ENCODE measurements around the gene SNRPD3.
"Not testable (repeated sequence)": the region's sequence is repeated elsewhere in the genome, so short reads cannot be mapped to it uniquely, and the experiment has no call there.

Gene SNRPD3

GRCh38 chr22:24555165-24556039 is at the start of gene SNRPD3:
Gene SNRPD3, plus strand, starts transcription at chr22:24555999. Its CDS starts 1,676 bp downstream, at chr22:24557675.
- DNase-seq (ENCODE audit: low read depth, low spot score): peak; percentile 99

- DNase-seq (ENCODE audit: low read depth, low spot score): peak; percentile 41
These were observed 48.9 kb upstream of the SNRPD3 start for GRCh38 chr22:24506802-24507438.

- no peak for DNase-seq (ENCODE audit: low read depth, low spot score)
These were observed 48.1 kb upstream of the SNRPD3 start for GRCh38 chr22:24507716-24508115.

- DNase-seq (ENCODE audit: low read depth, low spot score): no peak
These were observed 44.9 kb upstream of the SNRPD3 start for GRCh38 chr22:24510637-24511625.

- no peak for DNase-seq (ENCODE audit: low read depth, low spot score)
These were observed 43.8 kb upstream of the SNRPD3 start for GRCh38 chr22:24512043-24512442.

GRCh38 chr22:24513378-24514240 is 42.2 kb upstream of the SNRPD3 start:
- DNase-seq (ENCODE audit: low read depth, low spot score): no peak

GRCh38 chr22:24514241-24515026 is 41.4 kb upstream of the SNRPD3 start:
- DNase-seq (ENCODE audit: low read depth, low spot score): no peak

GRCh38 chr22:24515027-24515338 is 40.8 kb upstream of the SNRPD3 start:
- DNase-seq (ENCODE audit: low read depth, low spot score): no peak

- DNase-seq (ENCODE audit: low read depth, low spot score): peak; percentile 95
These were observed 39.5 kb upstream of the SNRPD3 start for GRCh38 chr22:24516301-24516737.

GRCh38 chr22:24517446-24517845 is 38.4 kb upstream of the SNRPD3 start:
- DNase-seq (ENCODE audit: low read depth, low spot score): no peak

GRCh38 chr22:24518228-24518627 is 37.6 kb upstream of the SNRPD3 start:
- no peak for DNase-seq (ENCODE audit: low read depth, low spot score)

GRCh38 chr22:24518771-24519485 is 36.9 kb upstream of the SNRPD3 start:
- DNase-seq (ENCODE audit: low read depth, low spot score): no peak

GRCh38 chr22:24519496-24519895 is 36.3 kb upstream of the SNRPD3 start:
- no peak for DNase-seq (ENCODE audit: low read depth, low spot score)

GRCh38 chr22:24521791-24522245 is 34.0 kb upstream of the SNRPD3 start:
- peak; percentile 79 for DNase-seq (ENCODE audit: low read depth, low spot score)

GRCh38 chr22:24523873-24524272 is 31.9 kb upstream of the SNRPD3 start:
- peak; percentile 48 for DNase-seq (ENCODE audit: low read depth, low spot score)

GRCh38 chr22:24525416-24526037 is 30.3 kb upstream of the SNRPD3 start:
- DNase-seq (ENCODE audit: low read depth, low spot score): peak; percentile 70

- no peak for DNase-seq (ENCODE audit: low read depth, low spot score)
These were observed 29.6 kb upstream of the SNRPD3 start for GRCh38 chr22:24526191-24526590.

GRCh38 chr22:24529898-24530297 is 25.9 kb upstream of the SNRPD3 start:
- no peak for DNase-seq (ENCODE audit: low read depth, low spot score)

GRCh38 chr22:24530968-24531367 is 24.8 kb upstream of the SNRPD3 start:
- not testable (repeated sequence) for DNase-seq (ENCODE audit: low read depth, low spot score)
